GM19043 (cell line): Measurements from ENCODE around the gene INSC.

ENCODE experiments used
- ATAC-seq: cut with Tn5 transposase; IDR thresholded peaks from one replicate; pipeline ENCODE4 v1.9.1; 2021; ENCODE audit warnings: low read depth; ENCODE audit not compliant: unreplicated experiment

INSC gene

DNA sequence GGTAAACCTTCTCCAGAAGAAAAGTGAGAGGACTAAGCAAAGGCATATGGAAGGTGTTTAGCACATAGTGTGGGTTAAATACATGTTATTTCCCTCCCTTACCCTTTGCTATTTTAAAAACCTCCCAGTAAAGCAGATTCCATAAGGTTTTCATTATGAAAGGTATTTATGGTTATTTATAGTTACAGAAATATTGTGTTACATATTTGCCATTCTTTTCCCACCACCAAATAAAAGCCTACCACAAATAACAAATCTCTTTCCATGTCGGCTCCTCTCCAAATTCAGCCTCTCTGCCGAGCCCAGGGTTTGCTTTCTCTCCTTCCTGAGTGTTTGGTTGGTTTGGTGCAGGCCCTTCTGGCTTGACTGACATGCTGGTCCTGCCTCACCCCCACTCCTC lies 64.4 kb downstream of the INSC start:
- no peak for ATAC-seq

DNA sequence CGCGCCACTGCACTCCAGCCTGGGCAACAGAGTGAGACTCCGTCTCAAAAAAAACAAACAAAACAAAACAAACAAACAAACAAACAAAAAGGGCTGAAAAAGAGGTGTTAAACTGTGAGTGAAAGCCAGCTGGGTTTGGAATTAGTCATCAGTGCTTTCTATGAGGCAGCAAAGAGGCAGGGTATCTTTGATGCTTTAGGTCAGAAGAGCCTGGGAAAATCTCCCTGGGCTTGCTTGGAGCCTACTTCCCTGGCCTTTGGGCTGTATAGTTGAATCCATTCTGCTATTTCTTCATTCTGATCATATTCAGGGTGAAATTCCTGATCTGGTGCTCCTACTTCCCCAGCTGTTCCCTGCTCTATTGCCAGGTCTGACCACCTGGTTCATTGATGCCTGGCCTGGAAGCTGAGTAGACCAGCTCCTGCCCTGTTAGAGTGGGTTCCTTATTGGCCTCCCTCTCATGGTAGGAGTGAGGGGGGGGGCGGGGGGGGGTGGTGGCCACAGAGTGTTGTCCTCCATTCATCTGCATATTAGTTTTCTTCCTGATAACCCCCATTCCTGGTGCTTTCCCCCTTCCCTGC lies 65.6 kb downstream of the INSC start:
- ATAC-seq = peak; percentile 87

DNA sequence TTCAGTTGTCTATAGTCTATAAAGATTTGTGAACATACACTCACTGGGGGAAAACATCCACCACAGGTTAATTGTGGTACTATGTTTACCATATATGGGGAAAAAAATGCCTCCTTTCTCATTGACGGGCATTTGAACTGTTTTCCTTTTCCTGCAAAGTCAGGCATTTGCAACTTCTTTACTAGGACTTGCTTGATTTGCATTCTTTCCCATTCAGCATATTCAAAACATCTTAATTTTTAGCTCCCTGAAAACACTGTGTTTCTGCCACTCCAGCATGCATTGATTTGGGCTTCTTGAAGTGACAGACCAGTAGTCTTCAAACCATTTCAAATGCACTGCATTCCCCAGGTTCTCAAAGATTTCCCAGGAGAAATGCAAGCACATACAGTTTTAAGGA lies 67.6 kb downstream of the INSC start:
- ATAC-seq = no peak

DNA sequence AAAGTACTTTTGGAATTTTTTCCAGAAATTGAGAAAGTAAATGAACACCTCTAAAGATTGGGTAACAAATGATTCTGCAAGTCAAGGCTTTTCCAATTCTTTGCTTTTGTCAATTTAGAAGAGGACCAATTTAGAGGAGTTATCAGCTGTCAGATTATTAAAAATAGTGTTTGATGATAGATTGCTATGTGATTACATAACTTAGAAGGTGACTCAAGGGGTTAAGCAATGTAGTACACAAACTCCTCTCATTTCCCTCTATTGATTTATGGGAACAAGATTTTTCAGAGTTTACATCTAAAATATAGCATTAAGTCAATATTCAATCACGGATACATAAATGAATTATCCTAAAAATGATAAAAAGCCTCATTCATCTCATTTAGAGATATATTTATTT lies 70.3 kb downstream of the INSC start:
- no peak for ATAC-seq

DNA sequence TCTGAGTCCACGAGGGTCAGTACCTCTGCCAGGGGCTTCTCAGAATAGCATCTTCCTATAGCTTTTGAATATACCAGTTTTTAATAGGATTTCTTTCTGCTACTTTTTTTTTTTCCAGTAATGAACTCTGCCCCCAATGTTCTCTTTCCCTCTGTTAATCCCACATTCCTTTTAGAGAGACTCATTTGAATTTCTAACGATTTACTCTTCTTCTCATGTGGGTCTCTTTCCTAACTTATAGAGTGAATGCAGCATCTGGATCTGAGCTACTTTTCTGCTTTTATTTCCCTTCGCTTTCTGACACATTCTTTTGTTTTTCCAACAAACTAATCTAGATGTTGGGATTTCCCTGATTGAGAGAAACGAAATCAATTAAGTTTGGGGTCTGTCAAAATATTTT lies 71.4 kb downstream of the INSC start:
- ATAC-seq = no peak

DNA sequence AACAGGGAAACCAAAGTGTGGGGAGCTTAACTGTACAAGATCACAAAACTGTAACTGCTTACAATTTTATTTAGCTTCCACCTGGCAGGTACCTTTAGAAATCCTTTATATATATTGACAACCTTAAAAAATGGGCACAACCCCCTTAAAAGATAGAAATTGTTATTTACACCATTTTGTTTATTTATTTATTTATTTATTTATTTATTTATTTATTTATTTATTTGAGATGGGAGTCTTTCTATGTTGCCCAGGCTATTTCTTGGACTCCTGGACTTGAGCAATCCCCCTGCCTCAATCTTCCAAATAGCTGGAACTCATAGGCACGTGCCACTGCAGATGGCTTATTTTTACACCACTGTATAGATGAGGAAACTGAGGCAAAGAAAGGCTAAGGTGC lies 74.5 kb downstream of the INSC start:
- ATAC-seq = no peak

DNA sequence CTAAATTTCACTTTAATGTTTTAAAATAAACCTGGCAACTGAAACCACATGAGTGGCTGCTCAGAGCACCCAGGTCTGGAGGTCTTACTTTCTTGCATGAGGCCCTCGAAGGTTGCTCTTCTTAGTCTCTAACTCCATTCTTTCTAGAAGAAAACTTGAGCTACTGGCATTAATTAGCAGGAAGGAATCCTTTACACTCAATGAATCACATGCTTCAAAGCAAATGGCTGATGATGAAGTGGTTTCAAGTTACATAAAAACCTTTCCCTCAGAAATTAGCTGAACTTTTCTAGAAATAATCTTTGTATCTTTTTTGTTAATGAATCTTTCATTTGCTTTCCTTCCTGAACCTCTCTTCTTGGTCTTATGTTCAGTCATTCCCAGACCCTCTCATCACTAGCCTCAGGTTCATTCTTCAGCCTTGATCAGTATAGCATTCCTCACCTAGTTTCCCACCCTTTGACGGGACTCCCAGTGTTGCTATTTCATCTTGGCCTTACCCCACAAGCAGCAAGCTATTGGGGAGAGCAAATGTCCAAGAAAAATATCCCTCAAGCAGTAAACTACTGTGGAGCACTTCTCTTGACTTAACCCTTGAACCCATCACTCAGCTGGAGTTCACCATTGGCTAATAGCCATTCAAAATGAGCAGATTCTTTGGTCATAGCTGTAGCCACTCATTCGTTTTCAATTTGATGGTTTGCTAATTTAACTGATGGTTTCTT lies 75.1 kb downstream of the INSC start:
- no peak for ATAC-seq

DNA sequence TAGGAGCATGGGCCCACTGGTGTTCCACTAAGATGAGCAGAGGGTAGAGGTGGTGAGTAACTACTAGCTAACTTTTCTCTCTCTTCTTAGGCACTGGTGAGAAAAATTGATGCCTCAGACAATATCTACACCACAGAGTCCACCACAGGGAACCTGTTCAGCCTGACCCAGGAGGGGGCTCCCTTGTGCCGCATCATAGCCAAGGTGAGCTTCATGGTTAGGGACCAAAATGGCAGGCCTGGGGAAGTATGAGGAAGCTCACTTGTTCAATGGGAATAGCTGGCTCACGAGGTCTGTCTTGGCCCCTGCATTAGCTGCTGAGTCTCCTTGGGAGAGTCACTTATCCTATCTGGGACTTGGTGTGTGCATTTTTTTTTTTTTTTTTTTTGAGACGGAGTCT lies 75.9 kb downstream of the INSC start:
- ATAC-seq = no peak

DNA sequence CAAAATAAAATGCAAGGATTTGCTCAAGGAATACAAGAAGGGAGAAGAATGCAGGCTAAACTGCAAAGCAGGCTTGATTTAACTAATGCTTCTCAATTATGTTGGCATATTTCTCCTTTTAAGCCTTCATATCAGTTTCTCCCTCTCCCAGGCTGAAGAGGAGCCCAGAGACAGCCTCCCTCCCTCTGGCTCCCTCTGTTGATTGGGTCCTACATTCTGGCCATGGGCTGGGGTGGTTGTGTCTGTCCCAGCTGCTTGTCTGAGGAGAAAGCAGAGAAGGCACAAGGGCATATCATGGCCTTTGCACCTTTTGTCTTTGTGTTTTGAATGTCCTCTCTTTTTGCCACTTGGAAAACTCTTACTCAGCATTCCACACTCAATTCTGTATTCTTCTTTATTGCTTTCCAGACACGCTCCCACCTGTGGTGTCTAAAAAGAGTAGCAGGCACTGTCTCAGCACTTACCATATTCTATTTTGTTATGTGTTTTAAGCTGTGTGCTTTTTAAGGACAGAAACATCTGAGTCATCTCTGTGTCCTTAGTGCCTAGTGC lies 77.4 kb downstream of the INSC start:
- no peak for ATAC-seq

DNA sequence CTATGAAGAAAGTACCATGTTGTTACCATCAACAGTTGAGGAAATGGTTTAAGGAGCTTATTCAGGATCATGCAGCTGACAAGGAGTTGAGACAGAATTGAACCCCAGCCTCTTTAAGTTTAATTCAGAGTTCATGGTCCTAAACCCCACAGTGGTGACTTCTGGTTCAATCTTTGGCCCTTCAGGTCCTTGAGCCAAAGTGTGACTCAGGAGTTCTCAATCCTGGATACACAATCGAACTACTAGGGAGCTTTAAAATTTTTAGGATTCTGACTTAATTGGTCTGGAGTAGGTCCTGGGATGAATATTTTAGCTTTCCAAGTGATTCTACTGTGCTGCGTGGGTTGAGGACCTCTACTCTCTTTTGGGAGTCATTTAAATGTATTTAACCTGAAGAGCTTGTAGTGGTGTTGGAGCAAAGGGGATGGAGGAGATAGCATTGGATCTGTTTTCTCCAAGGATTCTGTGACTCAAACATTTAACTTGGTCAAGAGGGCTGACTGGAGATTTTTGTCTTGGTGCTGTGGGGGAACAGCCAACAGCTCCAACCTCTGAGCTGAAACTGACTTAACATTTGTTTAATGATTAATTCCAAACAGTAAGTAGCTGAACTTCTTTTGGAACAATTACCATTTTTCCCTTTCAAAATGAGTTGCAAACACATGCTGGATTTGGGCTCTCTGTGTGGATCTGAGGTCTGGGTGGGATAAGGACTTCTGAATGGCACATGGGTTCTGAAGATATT lies 80.1 kb downstream of the INSC start:
- no peak for ATAC-seq

DNA sequence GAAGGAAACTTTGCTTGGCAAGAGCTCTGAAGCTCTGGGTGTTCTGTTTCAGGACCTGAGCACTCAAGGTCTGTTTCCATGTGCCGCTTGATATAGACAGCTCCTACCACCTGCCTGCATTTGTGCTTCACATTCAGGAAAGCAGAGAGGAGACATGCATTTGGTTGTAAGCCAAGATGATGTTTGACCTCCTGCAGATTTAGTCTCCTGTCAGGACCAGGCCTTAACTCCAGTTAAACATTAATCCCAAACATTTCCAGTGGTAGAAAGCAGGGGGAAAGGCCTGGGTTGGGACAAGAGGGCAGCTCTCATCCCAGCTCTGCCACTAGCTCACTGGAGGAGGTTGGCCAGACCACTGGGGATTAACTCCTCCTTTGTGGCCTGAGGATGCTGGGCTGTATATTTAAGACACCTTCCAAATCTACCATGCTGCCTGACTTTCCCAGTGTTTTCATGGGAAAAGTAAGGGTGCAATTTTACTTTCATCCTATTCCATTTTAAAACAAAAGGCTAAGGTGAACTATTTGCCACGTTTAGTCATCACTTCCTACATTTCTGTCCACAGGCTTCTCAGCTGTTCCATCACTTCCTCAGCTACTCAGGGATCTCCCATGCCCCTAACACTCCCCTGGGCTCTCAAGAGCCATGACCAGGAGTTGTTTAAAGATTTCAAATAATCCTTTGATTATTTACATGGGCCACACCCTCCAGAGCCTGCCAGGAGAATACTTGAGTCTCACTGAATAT lies 80.9 kb downstream of the INSC start:
- no peak for ATAC-seq

DNA sequence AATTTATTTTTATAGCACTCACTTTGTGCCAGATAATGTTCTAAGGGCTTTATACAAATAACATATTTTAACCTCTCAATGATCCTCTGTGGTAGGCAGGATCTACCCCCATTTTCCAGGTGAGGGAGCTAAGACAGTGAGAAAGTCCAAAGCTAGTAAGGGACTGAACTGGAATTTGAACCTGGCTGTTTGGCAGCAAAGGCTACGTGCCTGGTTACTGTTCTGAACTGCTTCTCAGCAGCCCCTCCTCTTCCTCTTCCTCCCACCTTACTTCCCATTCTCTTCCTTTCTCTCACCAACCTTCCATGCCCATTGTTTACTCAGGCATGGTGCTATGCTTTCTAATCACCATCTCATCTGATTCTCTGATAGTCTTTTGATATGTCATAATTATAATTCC lies 82.0 kb downstream of the INSC start:
- no peak for ATAC-seq

DNA sequence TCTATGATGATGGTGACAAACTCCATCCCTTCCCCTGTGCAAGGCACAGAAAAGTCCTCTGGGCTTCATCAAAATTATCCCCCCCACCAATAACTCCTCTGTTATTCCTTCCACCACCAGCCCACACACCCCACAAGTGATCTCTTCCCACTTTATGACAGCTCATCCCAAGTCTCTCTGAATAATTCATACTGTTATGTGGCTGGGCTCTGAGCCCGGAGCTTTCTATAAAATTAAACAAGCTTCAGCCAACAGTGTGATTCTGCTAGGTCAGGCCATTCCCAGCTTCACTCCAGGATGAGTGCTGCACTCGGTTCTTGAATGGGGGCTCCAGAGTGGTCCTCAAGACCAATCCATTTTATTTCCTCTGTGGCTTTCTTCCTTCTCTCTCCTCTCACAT lies 83.0 kb downstream of the INSC start:
- no peak for ATAC-seq

DNA sequence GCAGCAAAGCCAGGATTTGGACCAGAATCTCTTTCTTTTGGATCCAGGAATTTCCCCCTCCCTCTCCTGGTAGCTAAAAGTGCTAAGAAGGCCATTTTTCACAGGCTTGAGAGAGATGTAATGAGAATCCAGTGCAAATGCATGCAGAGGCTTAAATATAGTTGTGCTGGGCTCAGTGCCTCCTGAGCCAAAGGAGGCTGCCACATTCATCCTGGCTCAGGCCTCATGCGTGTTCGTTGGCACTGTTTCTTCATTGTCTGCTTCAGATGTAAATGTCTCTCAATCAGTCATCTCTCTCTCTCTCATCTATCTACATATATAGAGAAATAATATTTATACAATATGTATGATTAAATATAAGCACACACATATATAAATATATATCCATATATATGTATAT lies 83.6 kb downstream of the INSC start:
- no peak for ATAC-seq

DNA sequence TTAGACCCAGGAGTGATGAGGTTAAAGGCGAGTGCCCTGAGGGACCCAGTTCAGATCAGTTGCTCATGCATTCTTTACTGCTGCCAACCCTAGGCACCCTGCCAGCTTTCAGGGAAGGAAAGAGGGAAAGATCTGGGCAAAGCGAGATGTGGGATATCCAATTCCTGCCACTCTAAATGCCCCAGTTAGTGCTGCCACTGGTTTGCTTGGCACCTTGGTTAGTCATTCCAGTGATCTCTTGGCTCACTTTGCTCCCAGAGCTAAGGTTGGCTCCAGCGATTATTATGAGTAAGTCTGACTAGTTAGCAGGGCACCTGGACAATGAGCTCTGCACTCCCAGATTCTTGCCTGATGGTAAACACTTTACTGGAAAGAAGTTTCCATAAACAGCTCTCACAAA lies 85.0 kb downstream of the INSC start:
- ATAC-seq = no peak

DNA sequence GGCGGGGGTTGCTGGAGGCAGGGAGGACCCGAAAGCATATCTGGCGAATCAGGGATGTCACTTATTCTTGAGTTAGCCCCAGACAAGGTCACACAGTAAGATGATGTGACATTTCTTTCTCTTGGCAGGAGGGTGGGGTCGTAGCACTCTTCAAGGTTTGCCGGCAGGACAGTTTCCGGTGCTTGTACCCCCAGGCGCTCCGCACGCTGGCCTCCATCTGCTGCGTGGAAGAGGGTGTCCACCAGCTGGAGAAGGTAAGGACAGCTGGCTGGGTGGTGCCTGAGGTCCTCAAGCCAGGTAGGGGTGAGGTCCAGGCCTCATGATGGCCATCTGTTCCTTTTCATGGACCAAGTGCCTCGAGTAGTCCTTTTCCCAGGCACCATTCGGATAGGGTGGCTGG lies 86.0 kb downstream of the INSC start:
- ATAC-seq = no peak

DNA sequence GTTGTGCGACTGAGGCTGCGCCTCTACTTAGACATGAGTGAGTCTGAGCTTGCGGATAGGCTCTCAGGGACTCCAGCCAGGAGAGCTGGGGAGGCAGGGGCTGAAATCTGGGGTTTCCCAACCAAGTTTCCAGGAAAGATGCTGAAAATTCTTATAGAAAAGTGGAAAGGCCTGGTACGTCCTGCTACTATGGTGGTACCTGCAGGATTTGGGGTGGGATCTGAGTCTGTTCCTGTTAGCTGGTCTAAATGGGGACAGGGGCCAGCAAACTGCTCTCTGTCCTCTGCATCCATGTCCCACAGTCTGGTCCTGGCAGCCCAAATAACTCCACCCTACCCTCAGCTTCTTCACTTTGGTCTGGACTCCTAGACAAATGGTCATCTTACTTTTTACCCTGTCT lies 86.9 kb downstream of the INSC start:
- ATAC-seq = no peak

DNA sequence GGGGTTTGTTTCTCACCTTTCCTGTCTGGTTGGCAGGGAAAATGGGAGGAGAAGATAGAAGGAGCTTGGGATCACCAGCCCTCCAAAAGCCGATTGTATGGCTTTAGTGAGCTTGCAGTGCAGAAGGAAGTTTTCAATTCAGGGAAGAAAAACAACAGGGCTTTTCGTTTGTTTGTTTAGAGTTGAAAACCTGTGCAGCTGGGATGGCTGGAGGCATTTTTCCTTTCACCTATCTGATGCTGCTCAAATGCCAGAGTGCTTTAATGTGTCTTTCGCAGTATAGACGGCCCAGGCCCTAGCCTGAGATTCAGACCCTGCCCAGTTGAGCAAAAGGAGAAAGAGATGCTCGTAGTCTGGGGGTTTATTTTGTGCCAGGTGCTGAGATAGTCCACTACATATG lies 87.9 kb downstream of the INSC start:
- no peak for ATAC-seq

DNA sequence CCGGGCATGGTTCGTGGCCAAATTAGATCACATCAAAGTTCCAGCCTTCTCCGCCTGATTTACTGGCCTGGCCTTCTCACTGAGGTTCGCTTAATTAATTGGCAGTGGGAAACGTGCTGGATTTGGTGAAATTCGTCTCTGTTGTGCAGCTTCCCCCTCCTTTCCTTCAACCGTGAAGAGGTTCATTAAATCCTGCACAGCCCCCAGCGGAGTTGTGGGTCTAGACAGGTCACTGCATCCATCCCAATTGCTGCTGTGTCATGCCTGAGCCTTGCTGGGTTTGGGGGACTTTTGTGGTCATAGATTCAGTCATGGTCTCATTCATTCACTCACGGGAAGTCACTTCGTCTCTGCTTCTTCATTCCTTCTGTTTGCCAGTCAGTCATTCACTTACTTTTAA lies 90.0 kb downstream of the INSC start:
- no peak for ATAC-seq

DNA sequence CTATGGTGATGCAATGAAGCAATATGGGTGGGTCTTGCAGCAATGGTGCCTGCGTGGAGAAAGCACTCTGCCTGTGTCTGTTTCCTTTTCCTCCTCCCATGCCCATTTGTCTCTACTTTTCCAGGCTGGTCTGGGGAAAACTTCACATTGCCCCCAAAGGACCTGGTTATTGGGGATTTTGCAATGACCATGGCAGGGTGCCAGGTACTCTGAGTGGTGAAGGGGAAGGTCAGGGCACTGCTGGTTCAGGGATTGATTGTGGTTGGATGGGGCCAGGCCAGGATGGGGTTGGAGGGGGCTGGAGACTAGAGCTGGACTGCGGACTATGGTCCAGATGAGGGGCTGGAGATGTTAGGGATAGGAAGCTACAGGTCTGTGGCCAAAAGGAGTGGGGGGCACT lies 92.1 kb downstream of the INSC start:
- ATAC-seq = no peak
